ENCODE measurements around the gene RUSC2. TPM values are rescaled to one million over a fixed set of nuclear protein-coding genes. Genes with fewer than 3 reads are reported as not detected.

Gene RUSC2, protein sequence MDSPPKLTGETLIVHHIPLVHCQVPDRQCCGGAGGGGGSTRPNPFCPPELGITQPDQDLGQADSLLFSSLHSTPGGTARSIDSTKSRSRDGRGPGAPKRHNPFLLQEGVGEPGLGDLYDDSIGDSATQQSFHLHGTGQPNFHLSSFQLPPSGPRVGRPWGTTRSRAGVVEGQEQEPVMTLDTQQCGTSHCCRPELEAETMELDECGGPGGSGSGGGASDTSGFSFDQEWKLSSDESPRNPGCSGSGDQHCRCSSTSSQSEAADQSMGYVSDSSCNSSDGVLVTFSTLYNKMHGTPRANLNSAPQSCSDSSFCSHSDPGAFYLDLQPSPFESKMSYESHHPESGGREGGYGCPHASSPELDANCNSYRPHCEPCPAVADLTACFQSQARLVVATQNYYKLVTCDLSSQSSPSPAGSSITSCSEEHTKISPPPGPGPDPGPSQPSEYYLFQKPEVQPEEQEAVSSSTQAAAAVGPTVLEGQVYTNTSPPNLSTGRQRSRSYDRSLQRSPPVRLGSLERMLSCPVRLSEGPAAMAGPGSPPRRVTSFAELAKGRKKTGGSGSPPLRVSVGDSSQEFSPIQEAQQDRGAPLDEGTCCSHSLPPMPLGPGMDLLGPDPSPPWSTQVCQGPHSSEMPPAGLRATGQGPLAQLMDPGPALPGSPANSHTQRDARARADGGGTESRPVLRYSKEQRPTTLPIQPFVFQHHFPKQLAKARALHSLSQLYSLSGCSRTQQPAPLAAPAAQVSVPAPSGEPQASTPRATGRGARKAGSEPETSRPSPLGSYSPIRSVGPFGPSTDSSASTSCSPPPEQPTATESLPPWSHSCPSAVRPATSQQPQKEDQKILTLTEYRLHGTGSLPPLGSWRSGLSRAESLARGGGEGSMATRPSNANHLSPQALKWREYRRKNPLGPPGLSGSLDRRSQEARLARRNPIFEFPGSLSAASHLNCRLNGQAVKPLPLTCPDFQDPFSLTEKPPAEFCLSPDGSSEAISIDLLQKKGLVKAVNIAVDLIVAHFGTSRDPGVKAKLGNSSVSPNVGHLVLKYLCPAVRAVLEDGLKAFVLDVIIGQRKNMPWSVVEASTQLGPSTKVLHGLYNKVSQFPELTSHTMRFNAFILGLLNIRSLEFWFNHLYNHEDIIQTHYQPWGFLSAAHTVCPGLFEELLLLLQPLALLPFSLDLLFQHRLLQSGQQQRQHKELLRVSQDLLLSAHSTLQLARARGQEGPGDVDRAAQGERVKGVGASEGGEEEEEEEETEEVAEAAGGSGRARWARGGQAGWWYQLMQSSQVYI (N-terminal part only)
- 25.9 and 29.5 TPM in 2 replicates for total RNA-seq

DNA sequence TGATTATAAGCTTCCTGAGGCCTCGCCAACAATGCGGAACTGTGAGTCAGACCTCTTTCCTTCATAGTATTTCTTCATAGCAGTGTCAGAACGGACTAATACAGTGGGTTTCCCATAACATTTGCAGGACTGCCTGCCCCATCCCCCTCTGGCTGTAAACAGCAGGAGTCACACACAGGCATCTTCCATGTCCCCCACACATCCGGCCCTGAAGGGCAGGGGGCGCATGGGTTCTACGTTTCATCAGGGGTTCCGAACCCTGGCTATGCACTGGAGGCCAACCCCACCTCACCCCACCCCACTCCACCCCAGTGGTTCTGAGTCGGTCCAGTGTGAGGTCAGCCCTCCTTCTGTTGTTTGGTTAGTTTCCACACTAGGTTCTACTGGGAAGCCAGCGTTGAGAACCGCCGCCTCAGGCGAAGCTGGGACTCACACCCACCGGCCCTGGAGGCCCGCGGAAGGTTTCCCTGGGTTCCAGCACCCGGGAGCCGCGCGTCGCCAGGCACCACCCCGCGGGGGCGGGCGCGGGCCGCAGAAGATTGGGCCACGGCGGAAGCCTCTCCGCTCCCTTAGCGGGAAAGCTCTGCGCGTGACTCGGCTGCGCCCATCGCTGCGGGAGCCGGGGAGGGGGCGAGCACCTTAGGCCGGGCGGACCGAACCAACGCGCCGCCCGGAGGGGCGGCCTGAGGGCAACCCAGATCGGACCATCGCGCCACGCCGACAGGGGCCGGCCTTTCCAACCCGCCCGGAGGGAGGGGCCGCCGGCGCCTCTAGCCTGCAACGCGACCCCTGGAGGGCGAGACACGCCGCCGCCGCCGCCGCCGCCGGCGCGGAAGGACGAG, at the start of gene RUSC2:
Gene RUSC2 (plus strand): TSS at position 799 of the 842 bp plus-strand sequence. CDS start 56,411 bp downstream, outside the sequence.

Other genes with a start within 250 kb of the RUSC2 start
- 20.7 and 29.7 TPM in 2 replicates for gene TESK1, start 115.2 kb downstream of the RUSC2 start, total RNA-seq
- 0.49 and 3.3 TPM in 2 replicates for gene CD72, start 128.3 kb downstream of the RUSC2 start, total RNA-seq
- not detected in 2 replicates for gene SIT1, start 160.8 kb downstream of the RUSC2 start, total RNA-seq
- 148,788 and 178,042 TPM in 2 replicates for gene RMRP, start 167.9 kb downstream of the RUSC2 start, total RNA-seq
- gene CCDC107, start 168.2 kb downstream of the RUSC2 start, total RNA-seq, result 16.0 and 21.6 TPM in 2 replicates
- 0.89 and 11.1 TPM in 2 replicates for gene ARHGEF39, start 175.1 kb downstream of the RUSC2 start, total RNA-seq
- 0.13 and 0.16 TPM in 2 replicates for gene CA9, start 183.8 kb downstream of the RUSC2 start, total RNA-seq
- 217 and 297 TPM in 2 replicates for gene TPM2, start 199.8 kb downstream of the RUSC2 start, total RNA-seq
- 299 and 312 TPM in 2 replicates for gene TLN1, start 242.1 kb downstream of the RUSC2 start, total RNA-seq
- 47.8 and 62.1 TPM in 2 replicates for gene CREB3, start 242.6 kb downstream of the RUSC2 start, total RNA-seq